Measurements from ENCODE around the gene WDR18.

WDR18 gene

GRCh38 chr19:996051-996838, 12.1 kb downstream of the WDR18 start:
- no peak for TF ChIP-seq POLR2A (IDR thresholded peaks at IDR 0.05; ENCODE audit: low read depth, low read length)
- DNase-seq (ENCODE audit: insufficient read length, low spot score) (no peak), FAIRE-seq (no peak)

- DNase-seq (ENCODE audit: insufficient read length, low spot score) (no peak), FAIRE-seq (no peak)
- no peak for TF ChIP-seq POLR2A (IDR thresholded peaks at IDR 0.05; ENCODE audit: low read depth, low read length)
Observed at GRCh38 chr19:998064-998463, 13.9 kb downstream of the WDR18 start.

GRCh38 chr19:999379-999719, 15.2 kb downstream of the WDR18 start:
- DNase-seq (ENCODE audit: insufficient read length, low spot score) (no peak), FAIRE-seq (no peak)
- TF ChIP-seq POLR2A (IDR thresholded peaks at IDR 0.05; ENCODE audit: low read depth, low read length): no peak

- FAIRE-seq: no peak
- DNase-seq (ENCODE audit: insufficient read length, low spot score): peak; percentile 58
- no peak for TF ChIP-seq POLR2A (IDR thresholded peaks at IDR 0.05; ENCODE audit: low read depth, low read length)
Observed at GRCh38 chr19:1000095-1000494, 15.9 kb downstream of the WDR18 start, which contains the start of gene GRIN3B. Gene GRIN3B, plus strand, starts transcription at chr19:1000419. Its CDS starts 19 bp downstream, at chr19:1000438.

- TF ChIP-seq POLR2A (IDR thresholded peaks at IDR 0.05; ENCODE audit: low read depth, low read length): no peak
- DNase-seq (ENCODE audit: insufficient read length, low spot score) (no peak), FAIRE-seq (no peak)
Observed at GRCh38 chr19:1000591-1001537, 16.7 kb downstream of the WDR18 start.

- no peak for TF ChIP-seq POLR2A (IDR thresholded peaks at IDR 0.05; ENCODE audit: low read depth, low read length)
- FAIRE-seq: no peak
- peak; percentile 85 for DNase-seq (ENCODE audit: insufficient read length, low spot score)
Observed at GRCh38 chr19:1001538-1002166, 17.5 kb downstream of the WDR18 start.

- TF ChIP-seq POLR2A (IDR thresholded peaks at IDR 0.05; ENCODE audit: low read depth, low read length): no peak
- DNase-seq (ENCODE audit: insufficient read length, low spot score): no peak
- FAIRE-seq: no peak
Observed at GRCh38 chr19:1002600-1002999, 18.5 kb downstream of the WDR18 start.

GRCh38 chr19:1003283-1003682, 19.1 kb downstream of the WDR18 start:
- no peak for DNase-seq (ENCODE audit: insufficient read length, low spot score)
- TF ChIP-seq POLR2A (IDR thresholded peaks at IDR 0.05; ENCODE audit: low read depth, low read length): no peak
- FAIRE-seq: no peak

GRCh38 chr19:1004204-1004802, 20.2 kb downstream of the WDR18 start:
- DNase-seq (ENCODE audit: insufficient read length, low spot score): no peak
- no peak for TF ChIP-seq POLR2A (IDR thresholded peaks at IDR 0.05; ENCODE audit: low read depth, low read length)
- FAIRE-seq: no peak

- DNase-seq (ENCODE audit: insufficient read length, low spot score): no peak
- no peak for TF ChIP-seq POLR2A (IDR thresholded peaks at IDR 0.05; ENCODE audit: low read depth, low read length)
- FAIRE-seq: no peak
Observed at GRCh38 chr19:1004803-1005664, 20.9 kb downstream of the WDR18 start.

- FAIRE-seq (no peak), DNase-seq (ENCODE audit: insufficient read length, low spot score) (no peak)
- TF ChIP-seq POLR2A (IDR thresholded peaks at IDR 0.05; ENCODE audit: low read depth, low read length): no peak
Observed at GRCh38 chr19:1006711-1007398, 22.7 kb downstream of the WDR18 start.

All from H54 (cell line).